Parathyroid adenoma (tissue), 2 donors: ENCODE results near the gene ROPN1L.

ENCODE experiments used
- H2AFZ ChIP-seq: fragments of 300-600 bp; sonication (generic); one replicate; pipeline ENCODE4 v1.7.0; 2017; ENCODE audit warnings: antibody characterized with exemption, mild to moderate bottlenecking
- H3K27ac ChIP-seq: fragments of 300-600 bp; sonication (generic); one replicate; pipeline ENCODE4 v1.7.0; 2017
- H3K27me3 ChIP-seq: fragments of 300-600 bp; sonication (generic); one replicate; pipeline ENCODE4 v1.7.0; 2017; ENCODE audit warnings: low read length; ENCODE audit not compliant: control insufficient read depth, insufficient read depth
- H3K36me3 ChIP-seq: fragments of 300-600 bp; sonication (generic); one replicate; pipeline ENCODE4 v1.7.0; 2017; ENCODE audit warnings: low read length; ENCODE audit not compliant: control insufficient read depth, insufficient read depth
- H3K4me1 ChIP-seq: fragments of 300-600 bp; sonication (generic); one replicate; pipeline ENCODE4 v1.7.0; 2017; ENCODE audit warnings: control low read depth
- H3K4me2 ChIP-seq: fragments of 300-600 bp; sonication (generic); one replicate; pipeline ENCODE4 v1.7.0; 2017; ENCODE audit warnings: low read length
- H3K4me3 ChIP-seq: fragments of 300-600 bp; sonication (generic); one replicate; pipeline ENCODE4 v1.7.0; 2017; ENCODE audit warnings: low read depth, low read length
- H3K79me2 ChIP-seq: fragments of 300-600 bp; sonication (generic); one replicate; pipeline ENCODE4 v1.7.0; 2017; ENCODE audit warnings: control low read depth
- H3K9ac ChIP-seq: fragments of 300-600 bp; sonication (generic); one replicate; pipeline ENCODE4 v1.7.0; 2017; ENCODE audit warnings: mild to moderate bottlenecking
- H3K9me3 ChIP-seq: fragments of 300-600 bp; sonication (generic); one replicate; pipeline ENCODE4 v1.7.0; 2017; ENCODE audit warnings: low read length; ENCODE audit not compliant: control insufficient read depth
- TF ChIP-seq, protein P1 (sequence below): fragments of 300-600 bp; sonication (generic); IDR thresholded peaks from one replicate; pipeline ENCODE4 v1.7.0; 2017; ENCODE audit warnings: antibody characterized with exemption, mild to moderate bottlenecking
- donor health status: primary hyperparathyroidism.

The ROPN1L gene

DNA sequence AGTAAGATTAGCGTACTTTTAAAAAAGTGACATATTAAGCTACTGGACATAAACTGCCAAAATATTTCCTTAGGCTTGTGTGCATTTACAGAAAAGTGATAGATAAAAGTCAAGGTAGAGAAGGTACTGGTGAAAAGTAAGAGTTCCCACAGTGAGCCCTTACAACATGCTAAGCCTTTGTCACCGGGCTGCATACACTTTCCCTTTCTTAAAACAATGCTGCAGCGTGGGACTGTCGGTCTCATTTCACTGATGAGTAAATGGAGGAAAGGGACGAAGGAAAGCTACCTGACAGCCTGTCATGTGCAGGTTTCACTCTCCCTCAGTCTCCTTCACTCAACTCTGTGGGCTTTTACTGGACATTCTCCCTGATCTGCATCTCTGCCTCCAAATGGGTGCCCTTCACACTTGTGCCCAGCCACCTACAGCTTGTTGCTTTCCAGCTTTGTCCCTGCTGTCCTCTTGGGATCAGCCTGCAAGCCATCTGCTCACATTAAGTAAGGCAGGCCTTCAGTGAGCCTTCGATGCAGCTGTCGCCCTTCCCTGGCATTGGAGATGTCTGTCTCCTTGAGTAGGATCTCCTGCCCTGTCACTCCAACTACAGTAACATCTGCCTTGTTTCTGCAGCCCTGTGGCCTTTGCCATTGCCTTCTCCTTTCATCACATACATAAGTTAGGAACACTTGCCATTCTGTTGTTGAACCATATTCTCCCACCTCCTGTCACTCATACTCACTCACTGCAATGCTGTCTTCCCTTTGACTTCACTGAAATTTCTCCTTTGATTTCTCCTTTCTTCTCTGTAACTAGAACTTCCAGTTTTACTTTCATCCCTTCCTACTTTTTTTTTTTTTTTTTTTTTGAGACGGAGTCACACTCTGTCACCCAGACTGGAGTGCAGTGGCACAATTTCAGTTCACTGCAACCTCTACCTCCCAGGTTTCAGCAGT, 9.3 kb upstream of the ROPN1L start:
- no peaks in the 10 kb centered on the region for H3K27me3 ChIP-seq
- H2AFZ ChIP-seq, result no peak overlapping the region
- no peak overlapping the region for H3K27ac ChIP-seq
- H3K4me2 ChIP-seq, result no peak overlapping the region
- TF ChIP-seq, protein P1, sequence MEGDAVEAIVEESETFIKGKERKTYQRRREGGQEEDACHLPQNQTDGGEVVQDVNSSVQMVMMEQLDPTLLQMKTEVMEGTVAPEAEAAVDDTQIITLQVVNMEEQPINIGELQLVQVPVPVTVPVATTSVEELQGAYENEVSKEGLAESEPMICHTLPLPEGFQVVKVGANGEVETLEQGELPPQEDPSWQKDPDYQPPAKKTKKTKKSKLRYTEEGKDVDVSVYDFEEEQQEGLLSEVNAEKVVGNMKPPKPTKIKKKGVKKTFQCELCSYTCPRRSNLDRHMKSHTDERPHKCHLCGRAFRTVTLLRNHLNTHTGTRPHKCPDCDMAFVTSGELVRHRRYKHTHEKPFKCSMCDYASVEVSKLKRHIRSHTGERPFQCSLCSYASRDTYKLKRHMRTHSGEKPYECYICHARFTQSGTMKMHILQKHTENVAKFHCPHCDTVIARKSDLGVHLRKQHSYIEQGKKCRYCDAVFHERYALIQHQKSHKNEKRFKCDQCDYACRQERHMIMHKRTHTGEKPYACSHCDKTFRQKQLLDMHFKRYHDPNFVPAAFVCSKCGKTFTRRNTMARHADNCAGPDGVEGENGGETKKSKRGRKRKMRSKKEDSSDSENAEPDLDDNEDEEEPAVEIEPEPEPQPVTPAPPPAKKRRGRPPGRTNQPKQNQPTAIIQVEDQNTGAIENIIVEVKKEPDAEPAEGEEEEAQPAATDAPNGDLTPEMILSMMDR, result no peak
- H3K9me3 ChIP-seq, result no peaks in the 10 kb centered on the region
- H3K36me3 ChIP-seq, result no peaks in the 10 kb centered on the region
- H3K9ac ChIP-seq, result no peak overlapping the region
- no peak overlapping the region for H3K4me3 ChIP-seq
- H3K79me2 ChIP-seq, result peaks cover 2% of the 10 kb centered on the region
- H3K4me1 ChIP-seq, result no peaks in the 10 kb centered on the region

DNA sequence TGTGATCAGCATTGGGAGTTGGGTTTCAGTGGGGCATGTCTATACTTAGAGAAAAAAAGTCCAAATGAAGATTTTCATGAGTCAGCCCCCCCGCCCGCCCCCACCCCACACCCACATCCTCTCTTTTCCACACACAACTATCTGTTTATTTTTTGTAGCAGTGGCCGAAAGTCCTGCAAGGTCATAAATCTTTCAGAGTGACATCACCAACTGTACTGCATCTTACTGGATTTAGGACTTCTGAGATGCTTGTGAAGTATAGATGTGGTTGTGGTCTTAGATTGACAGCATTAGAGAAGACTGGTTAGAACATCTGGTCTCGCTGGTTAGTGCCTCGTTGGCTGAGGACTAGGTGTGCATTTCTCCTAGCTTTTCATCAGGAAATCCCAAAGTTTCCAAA, 7.3 kb upstream of the ROPN1L start:
- H3K27ac ChIP-seq, result no peak overlapping the region
- TF ChIP-seq, protein P1, result no peak
- H2AFZ ChIP-seq, result no peak overlapping the region
- H3K27me3 ChIP-seq, result no peaks in the 10 kb centered on the region
- H3K9me3 ChIP-seq, result no peaks in the 10 kb centered on the region
- no peaks in the 10 kb centered on the region for H3K4me1 ChIP-seq
- no peak overlapping the region for H3K4me2 ChIP-seq
- H3K79me2 ChIP-seq, result peaks cover 2% of the 10 kb centered on the region
- H3K36me3 ChIP-seq, result no peaks in the 10 kb centered on the region
- H3K4me3 ChIP-seq, result no peak overlapping the region
- no peak overlapping the region for H3K9ac ChIP-seq

DNA sequence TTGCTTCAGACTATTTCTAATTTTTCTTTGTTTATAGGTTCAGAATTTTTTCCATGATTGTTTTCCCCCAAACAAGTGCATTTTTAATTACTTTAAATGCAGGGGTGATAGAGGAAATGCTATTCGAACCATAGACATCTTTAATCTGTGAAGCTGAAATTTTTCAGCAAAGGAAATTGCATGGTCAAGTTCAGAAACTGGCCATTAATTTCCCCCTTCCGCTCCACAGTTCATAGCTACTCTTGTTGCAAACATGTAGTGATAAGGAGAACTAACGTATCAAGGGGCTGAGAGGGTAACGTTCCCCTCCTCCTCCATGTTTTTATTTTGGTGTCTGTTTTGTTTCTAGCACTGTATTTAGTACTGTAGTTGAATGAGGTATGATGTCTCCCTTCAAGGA, 3.4 kb upstream of the ROPN1L start:
- H3K4me2 ChIP-seq, result no peak overlapping the region
- H3K27ac ChIP-seq, result no peak overlapping the region
- no peaks in the 10 kb centered on the region for H3K79me2 ChIP-seq
- no peaks in the 10 kb centered on the region for H3K9me3 ChIP-seq
- H3K36me3 ChIP-seq, result no peaks in the 10 kb centered on the region
- no peak overlapping the region for H2AFZ ChIP-seq
- no peak overlapping the region for H3K4me3 ChIP-seq
- TF ChIP-seq, protein P1, result no peak
- no peak overlapping the region for H3K9ac ChIP-seq
- no peaks in the 10 kb centered on the region for H3K27me3 ChIP-seq
- H3K4me1 ChIP-seq, result no peaks in the 10 kb centered on the region

DNA sequence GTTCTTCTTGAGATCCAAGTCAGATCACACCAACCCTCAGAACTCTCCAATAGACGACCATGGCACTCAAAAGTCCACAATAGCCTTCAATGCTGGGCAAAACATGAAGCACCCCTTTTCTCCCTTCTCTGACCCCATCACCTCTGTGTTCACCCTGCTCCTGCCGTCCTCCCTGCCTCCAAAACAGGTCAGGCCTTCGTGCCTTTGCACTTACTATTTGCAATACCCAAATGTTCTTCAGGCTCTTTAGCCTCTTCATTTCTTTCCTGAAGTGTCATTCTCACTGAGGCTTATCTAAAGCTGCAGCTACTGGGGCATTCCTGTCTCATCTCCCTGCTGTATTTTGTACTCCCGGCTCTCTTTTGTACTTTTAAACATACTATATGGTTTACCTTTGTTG, 2.0 kb upstream of the ROPN1L start:
- Histone ChIP-seq H3K9me3 (no peaks in the 10 kb centered on the region), H3K4me1 (no peaks in the 10 kb centered on the region), H3K9ac (no peak overlapping the region), H3K4me2 (no peak overlapping the region), H3K36me3 (no peaks in the 10 kb centered on the region), H3K79me2 (no peaks in the 10 kb centered on the region), H3K27me3 (no peaks in the 10 kb centered on the region), H3K27ac (no peak overlapping the region), H3K4me3 (no peak overlapping the region), H2AFZ (no peak overlapping the region)
- TF ChIP-seq, protein P1, result no peak
